HG03039 (cell line): ENCODE measurements around the gene TFDP1.

ENCODE experiments used
- ATAC-seq: cut with Tn5 transposase; IDR thresholded peaks from one replicate; pipeline ENCODE4 v1.9.1; 2021; ENCODE audit warnings: mild to moderate bottlenecking, moderate library complexity; ENCODE audit not compliant: unreplicated experiment

The TFDP1 gene

GRCh38 chr13:113657851-113658741, 73.5 kb downstream of the TFDP1 start, which contains the start of gene ATP4B:
Gene ATP4B (minus strand): TSS chr13:113658198. CDS start chr13:113658144, 54 bp downstream.
- no peak for ATAC-seq

- ATAC-seq: no peak
These were observed 74.3 kb downstream of the TFDP1 start for GRCh38 chr13:113658836-113659235.

GRCh38 chr13:113659337-113659736, 74.8 kb downstream of the TFDP1 start:
- no peak for ATAC-seq

- ATAC-seq: no peak
These were observed 75.5 kb downstream of the TFDP1 start for GRCh38 chr13:113660066-113660465.

GRCh38 chr13:113661509-113661908, 77.0 kb downstream of the TFDP1 start:
- no peak for ATAC-seq

- no peak for ATAC-seq
These were observed 79.4 kb downstream of the TFDP1 start for GRCh38 chr13:113663934-113664333.

GRCh38 chr13:113664751-113665596, 80.4 kb downstream of the TFDP1 start:
- no peak for ATAC-seq

GRCh38 chr13:113665597-113666328, 81.2 kb downstream of the TFDP1 start:
- no peak for ATAC-seq

- no peak for ATAC-seq
These were observed 81.7 kb downstream of the TFDP1 start for GRCh38 chr13:113666329-113666670.

- ATAC-seq: no peak
These were observed 82.6 kb downstream of the TFDP1 start, which contains the start of gene GRK1 for GRCh38 chr13:113666951-113667701. Gene GRK1 (plus strand): TSS chr13:113667219. CDS start chr13:113667387, 168 bp downstream.

GRCh38 chr13:113667771-113668490, 83.4 kb downstream of the TFDP1 start:
- ATAC-seq: no peak

GRCh38 chr13:113668491-113668971, 84.0 kb downstream of the TFDP1 start:
- ATAC-seq: no peak

- no peak for ATAC-seq
These were observed 84.7 kb downstream of the TFDP1 start for GRCh38 chr13:113669231-113669754.

- no peak for ATAC-seq
These were observed 85.3 kb downstream of the TFDP1 start for GRCh38 chr13:113669755-113670341.

- ATAC-seq: no peak
These were observed 86.0 kb downstream of the TFDP1 start for GRCh38 chr13:113670541-113670940.

- no peak for ATAC-seq
These were observed 86.8 kb downstream of the TFDP1 start for GRCh38 chr13:113671066-113672001.

- no peak for ATAC-seq
These were observed 87.6 kb downstream of the TFDP1 start for GRCh38 chr13:113672002-113672651.
